GM18951 (cell line): ENCODE data around the gene TMPRSS3.

Experiments
- POLR2A ChIP-seq: IDR thresholded peaks from 4 replicates; pipeline ENCODE4 v1.6.1; 2011; ENCODE audit warnings: mild to moderate bottlenecking; ENCODE audit not compliant: insufficient read length, insufficient read depth; ENCODE audit errors: extremely low read depth
- in situ Hi-C: fragments of 300-500 bp; cut with MboI; formaldehyde crosslinking; loops from one replicate; pipeline ENCODE4 v1.12.0; 2022; ENCODE audit warnings: low sequenced_read_pairs, mixed read lengths, inconsistent platforms; ENCODE audit not compliant: unreplicated experiment

TMPRSS3 gene

DNA sequence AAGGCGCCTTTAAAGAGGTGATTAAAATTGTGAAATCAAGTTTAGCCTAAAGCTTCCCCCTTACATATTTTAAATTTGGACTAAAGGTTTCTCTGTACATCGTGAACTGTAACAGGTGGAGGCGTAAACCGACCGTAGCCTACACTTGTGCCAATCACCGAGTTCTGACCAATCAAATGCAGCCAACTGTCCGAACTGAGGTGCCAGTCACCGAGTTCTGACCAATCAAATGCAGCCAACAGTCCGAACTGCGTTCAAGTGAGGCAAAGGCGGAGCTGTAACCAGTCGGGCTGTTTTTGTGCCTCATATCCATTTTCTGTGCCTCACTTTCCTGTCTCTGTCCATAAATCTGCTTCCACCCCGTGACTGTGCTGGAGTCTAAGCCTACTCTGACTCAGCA lies 36.9 kb downstream of the TMPRSS3 start:
- in situ Hi-C loops = no loop called here
- TF ChIP-seq POLR2A = no peak

- in situ Hi-C loops = no loop called here
- no peak for TF ChIP-seq POLR2A
These were observed 37.6 kb downstream of the TMPRSS3 start for GRCh38 chr21:42358261-42358660.

GRCh38 chr21:42357307-42357706 lies 38.5 kb downstream of the TMPRSS3 start:
- in situ Hi-C loops = no loop called here
- no peak for TF ChIP-seq POLR2A

DNA sequence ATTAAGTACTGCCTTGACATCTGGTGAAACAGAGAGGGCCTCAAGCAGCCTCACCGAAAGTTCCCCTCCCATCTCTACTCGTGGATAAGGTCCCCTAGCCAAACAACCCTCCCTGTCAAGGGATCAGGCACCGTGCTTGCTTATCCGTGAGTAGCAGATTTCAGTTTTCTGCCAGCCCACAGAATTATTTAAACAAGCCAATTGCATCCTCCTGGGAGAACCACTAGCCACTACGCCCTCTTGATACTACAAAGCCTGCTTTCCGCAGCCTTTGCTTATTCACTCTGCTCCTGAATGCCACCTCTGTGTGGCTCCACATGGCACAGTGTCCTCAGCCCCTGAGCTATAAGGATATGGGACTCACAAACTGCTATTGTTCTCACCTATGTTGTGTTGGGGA lies 39.2 kb downstream of the TMPRSS3 start:
- in situ Hi-C loops = no loop called here
- TF ChIP-seq POLR2A = no peak

GRCh38 chr21:42356046-42356445 lies 39.8 kb downstream of the TMPRSS3 start:
- in situ Hi-C loops = no loop called here

DNA sequence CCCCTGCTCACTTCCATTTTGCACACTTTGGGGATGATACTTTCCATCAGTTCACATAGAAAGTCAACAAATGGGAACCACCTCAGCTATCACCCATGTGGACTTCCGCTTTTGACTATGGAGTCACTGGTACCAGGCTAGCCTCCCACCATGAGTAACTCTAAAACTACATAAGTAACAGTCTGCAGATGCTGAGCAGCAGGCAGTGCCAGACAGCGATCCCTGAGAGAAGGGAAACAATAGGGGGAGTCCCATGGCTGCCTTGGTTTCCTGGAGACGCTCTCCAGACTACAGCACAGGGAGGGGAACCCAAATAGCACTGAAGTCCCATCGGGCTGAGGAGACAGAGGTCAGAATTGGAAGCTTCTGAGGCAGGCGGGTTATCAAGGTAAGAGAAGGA lies 42.2 kb downstream of the TMPRSS3 start:
- in situ Hi-C loops = no loop called here
- TF ChIP-seq POLR2A = no peak

More at GRCh38 chr21:42356046-42356445, 39.8 kb downstream of the TMPRSS3 start:
- no peak for TF ChIP-seq POLR2A

DNA sequence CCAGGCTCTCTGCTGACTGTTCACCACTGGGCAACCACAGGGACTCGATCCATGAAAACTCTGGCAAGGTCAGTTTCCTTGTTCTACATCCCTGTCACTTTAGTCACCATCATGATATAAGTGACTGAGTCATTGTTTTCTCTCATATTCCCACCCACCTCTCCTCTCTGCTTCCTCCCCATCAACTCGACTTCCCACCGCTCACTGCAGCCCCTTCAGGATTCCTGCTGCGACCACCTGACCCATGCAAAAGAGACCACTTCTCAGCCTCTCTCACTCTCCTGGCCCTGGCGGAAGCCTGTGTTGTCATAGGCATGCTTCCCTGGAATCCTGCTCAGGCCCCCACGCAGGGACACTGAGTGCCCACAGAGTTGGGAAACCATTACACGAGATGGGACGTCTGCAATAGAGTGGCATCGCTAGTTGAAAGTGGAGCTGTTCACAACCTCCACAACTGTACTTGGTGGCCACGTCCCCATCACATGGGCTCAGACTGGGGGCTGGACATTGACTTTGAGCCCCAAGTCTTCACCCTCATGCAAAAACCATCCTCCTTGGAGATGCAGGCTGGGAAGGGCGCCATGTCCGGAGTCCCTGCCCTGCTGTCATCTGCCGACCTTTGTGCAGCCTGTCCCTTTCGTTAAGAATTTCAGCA lies 43.3 kb downstream of the TMPRSS3 start:
- in situ Hi-C loops = no loop called here
- TF ChIP-seq POLR2A = no peak

DNA sequence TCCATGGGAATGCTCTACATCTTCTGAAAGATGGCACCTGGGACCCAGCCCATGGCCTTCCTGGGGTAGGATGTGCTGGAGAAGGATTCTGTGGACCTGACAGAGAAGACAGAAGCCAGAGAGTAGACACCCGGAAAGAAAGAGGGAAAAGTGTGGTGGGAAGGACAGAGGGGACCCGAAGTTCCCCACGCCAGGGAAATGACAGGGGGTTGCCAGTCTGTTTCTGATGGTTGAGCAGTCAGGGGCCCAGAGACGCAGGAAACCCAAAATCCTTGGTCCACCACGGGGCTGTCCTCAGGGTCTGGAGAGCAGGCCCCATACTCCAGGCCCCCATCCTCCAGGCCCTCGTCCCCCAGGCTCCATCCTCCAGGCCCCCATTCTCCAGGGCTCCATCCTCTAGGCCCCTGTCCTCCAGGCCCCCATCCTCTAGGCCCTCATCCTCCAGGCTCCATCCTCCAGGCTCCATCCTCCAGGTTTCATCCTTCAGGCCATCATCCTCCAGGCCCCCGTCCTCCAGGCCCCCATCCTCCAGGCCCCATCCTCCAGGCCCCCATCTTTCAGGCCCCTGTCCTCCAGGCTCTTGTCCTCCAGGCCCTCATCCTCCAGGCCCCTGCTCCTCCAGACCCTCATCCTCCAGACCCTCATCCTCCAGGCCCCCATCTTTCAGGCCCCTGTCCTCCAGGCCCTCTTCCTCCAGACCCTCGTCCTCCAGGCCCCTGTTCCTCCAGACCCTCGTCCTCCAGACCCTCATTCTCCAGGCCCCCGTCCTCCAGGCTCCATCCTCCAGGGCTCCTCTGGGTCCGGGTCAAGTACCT lies 44.0 kb downstream of the TMPRSS3 start:
- TF ChIP-seq POLR2A = no peak
- in situ Hi-C loops = no loop called here

GRCh38 chr21:42350927-42351426 lies 44.9 kb downstream of the TMPRSS3 start, which contains the start of gene TFF2:
Gene TFF2 (minus strand): TSS chr21:42350994. CDS start chr21:42350957, 37 bp downstream.
- in situ Hi-C loops = no loop called here

GRCh38 chr21:42350318-42350910 lies 45.4 kb downstream of the TMPRSS3 start:
- TF ChIP-seq POLR2A = no peak
- in situ Hi-C loops = no loop called here

More at GRCh38 chr21:42350927-42351426, 44.9 kb downstream of the TMPRSS3 start, which contains the start of gene TFF2:
- TF ChIP-seq POLR2A = no peak

GRCh38 chr21:42349420-42350317 lies 46.2 kb downstream of the TMPRSS3 start:
- in situ Hi-C loops = no loop called here

DNA sequence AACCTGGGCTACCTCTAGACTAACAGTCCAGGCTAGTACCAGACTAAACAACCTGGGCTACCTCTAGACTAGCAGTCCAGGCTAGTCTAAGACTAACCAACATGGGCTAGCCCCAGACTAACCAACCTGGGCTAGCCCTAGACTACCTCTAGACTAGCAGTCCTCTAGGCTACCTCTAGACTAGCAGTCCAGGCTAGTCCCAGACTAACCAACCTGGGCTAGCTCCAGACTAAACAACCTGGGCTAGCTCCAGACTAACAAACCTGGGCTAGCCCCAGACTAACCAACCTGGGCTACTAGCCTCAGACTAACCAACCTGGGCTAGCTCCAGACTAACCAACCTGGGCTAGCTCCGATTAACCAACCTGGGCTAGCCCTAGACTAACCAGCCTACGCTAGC lies 47.1 kb downstream of the TMPRSS3 start:
- TF ChIP-seq POLR2A = no peak
- in situ Hi-C loops = no loop called here

More at GRCh38 chr21:42349420-42350317, 46.2 kb downstream of the TMPRSS3 start:
- no peak for TF ChIP-seq POLR2A
